DOHH2 (cell line): ENCODE measurements around the gene SMYD1.

ENCODE experiments used
- H3F3A ChIP-seq: fragments of 200-600 bp; sonication (generic), shearing (Covaris generic); 2 replicates; pipeline ENCODE4 v1.6.0; 2016; ENCODE audit warnings: antibody characterized with exemption, mild to moderate bottlenecking; ENCODE audit not compliant: control insufficient read depth, insufficient read depth
- H3K27ac ChIP-seq: fragments of 200-600 bp; sonication (generic); 2 replicates; pipeline ENCODE4 v1.5.1; 2014; ENCODE audit warnings: low read depth, mild to moderate bottlenecking, low read length, moderate library complexity
- H3K27me3 ChIP-seq: fragments of 200-600 bp; sonication (generic); 2 replicates; pipeline ENCODE4 v1.6.1; 2014; ENCODE audit warnings: mild to moderate bottlenecking, low read length, mixed read lengths; ENCODE audit not compliant: control insufficient read depth
- H3K36me3 ChIP-seq: fragments of 200-600 bp; sonication (generic); 2 replicates; pipeline ENCODE4 v1.6.1; 2014; ENCODE audit warnings: mild to moderate bottlenecking, low read length, moderate library complexity, mixed read lengths; ENCODE audit not compliant: control insufficient read depth
- H3K4me1 ChIP-seq: fragments of 200-600 bp; sonication (generic); 2 replicates; pipeline ENCODE4 v1.6.1; 2014; ENCODE audit warnings: mild to moderate bottlenecking, low read length, mixed read lengths; ENCODE audit not compliant: control insufficient read depth
- H3K4me2 ChIP-seq: fragments of 200-600 bp; sonication (generic); 2 replicates; pipeline ENCODE4 v1.6.0; 2014; ENCODE audit warnings: mild to moderate bottlenecking, low read length, moderate library complexity
- H3K4me3 ChIP-seq: fragments of 200-600 bp; sonication (generic); 2 replicates; pipeline ENCODE4 v1.5.1; 2014; ENCODE audit warnings: mild to moderate bottlenecking, low read length, mixed read lengths
- H3K79me2 ChIP-seq: fragments of 200-600 bp; sonication (generic); 2 replicates; pipeline ENCODE4 v1.6.1; 2014; ENCODE audit warnings: mild to moderate bottlenecking, low read length, mixed read lengths; ENCODE audit not compliant: control insufficient read depth
- H3K9me2 ChIP-seq: fragments of 200-600 bp; sonication (generic); replicated peaks from 2 replicates; pipeline ENCODE4 v1.6.1; 2014; ENCODE audit warnings: mild to moderate bottlenecking, low read length, mixed read lengths; ENCODE audit not compliant: control insufficient read depth
- H3K9me3 ChIP-seq: fragments of 200-600 bp; sonication (generic); 2 replicates; pipeline ENCODE4 v1.6.1; 2014; ENCODE audit warnings: antibody characterized with exemption, low read length, mixed read lengths; ENCODE audit not compliant: control insufficient read depth, insufficient read depth
- H4K20me1 ChIP-seq: fragments of 200-600 bp; sonication (generic); 2 replicates; pipeline ENCODE4 v1.6.0; 2014; ENCODE audit warnings: low read depth, mild to moderate bottlenecking, antibody characterized with exemption, low read length, moderate library complexity; ENCODE audit not compliant: control insufficient read depth, insufficient read depth
- CTCF ChIP-seq: fragments of 200-600 bp; sonication (generic); IDR thresholded peaks from one replicate; pipeline ENCODE4 v1.5.1; 2014; ENCODE audit warnings: antibody characterized with exemption, mild to moderate bottlenecking, low read depth, low read length; ENCODE audit not compliant: poor library complexity, severe bottlenecking
- EZH2phosphoT487 ChIP-seq: fragments of 200-600 bp; sonication (generic); IDR thresholded peaks from 2 replicates; pipeline ENCODE4 v1.6.1; 2017; ENCODE audit warnings: borderline replicate concordance, mild to moderate bottlenecking, antibody characterized with exemption, low read length, moderate library complexity, mixed read lengths

The SMYD1 gene

GRCh38 chr2:88098558-88098900, 30.9 kb downstream of the SMYD1 start:
- no peaks in the 10 kb centered on the region for H3K9me3 ChIP-seq
- no peaks in the 10 kb centered on the region for H3K79me2 ChIP-seq
- H3K4me3 ChIP-seq: no peak overlapping the region
- TF ChIP-seq EZH2phosphoT487: no peak
- TF ChIP-seq CTCF: no peak
- H3K27me3 ChIP-seq: 0 out of 2 replicates have a peak, but pooled peaks cover 6% of the 10 kb centered on the region
- H3K4me2 ChIP-seq: no peak overlapping the region
- no peaks in the 10 kb centered on the region for H3K36me3 ChIP-seq
- H3K4me1 ChIP-seq: no peaks in the 10 kb centered on the region
- no peaks in the 10 kb centered on the region for H3F3A ChIP-seq
- H4K20me1 ChIP-seq: no peaks in the 10 kb centered on the region
- no peaks in the 10 kb centered on the region for H3K9me2 ChIP-seq
- no peak overlapping the region for H3K27ac ChIP-seq

GRCh38 chr2:88099798-88100488, 32.3 kb downstream of the SMYD1 start:
- Histone ChIP-seq H3K27ac (no peak overlapping the region), H3F3A (no peaks in the 10 kb centered on the region), H3K4me3 (no peak overlapping the region), H3K9me2 (no peaks in the 10 kb centered on the region), H3K9me3 (no peaks in the 10 kb centered on the region), H4K20me1 (no peaks in the 10 kb centered on the region), H3K4me2 (no peak overlapping the region), H3K4me1 (no peaks in the 10 kb centered on the region), H3K27me3 (peaks cover 6% of the 10 kb centered on the region; the same call in 1 of the 2 replicates), H3K79me2 (no peaks in the 10 kb centered on the region), H3K36me3 (no peaks in the 10 kb centered on the region)
- TF ChIP-seq CTCF (no peak), EZH2phosphoT487 (no peak)

GRCh38 chr2:88100489-88100858, 32.8 kb downstream of the SMYD1 start:
- H3K9me3 ChIP-seq: no peaks in the 10 kb centered on the region
- no peak overlapping the region for H3K27ac ChIP-seq
- H4K20me1 ChIP-seq: no peaks in the 10 kb centered on the region
- H3K9me2 ChIP-seq: no peaks in the 10 kb centered on the region
- no peak overlapping the region for H3K4me3 ChIP-seq
- H3K79me2 ChIP-seq: no peaks in the 10 kb centered on the region
- H3K4me2 ChIP-seq: no peak overlapping the region
- TF ChIP-seq EZH2phosphoT487 (no peak), CTCF (no peak)
- no peaks in the 10 kb centered on the region for H3F3A ChIP-seq
- H3K27me3 ChIP-seq: peaks cover 6% of the 10 kb centered on the region; the same call in 1 of the 2 replicates
- H3K36me3 ChIP-seq: no peaks in the 10 kb centered on the region
- no peaks in the 10 kb centered on the region for H3K4me1 ChIP-seq
